ENCODE data around the gene ZNF436. TPM values are rescaled to one million over a fixed set of nuclear protein-coding genes. Genes with fewer than 3 reads are reported as not detected.

Gene ZNF436
- total RNA-seq, 2 donors from 2014 or later = 9.7 to 13.0 TPM

DNA sequence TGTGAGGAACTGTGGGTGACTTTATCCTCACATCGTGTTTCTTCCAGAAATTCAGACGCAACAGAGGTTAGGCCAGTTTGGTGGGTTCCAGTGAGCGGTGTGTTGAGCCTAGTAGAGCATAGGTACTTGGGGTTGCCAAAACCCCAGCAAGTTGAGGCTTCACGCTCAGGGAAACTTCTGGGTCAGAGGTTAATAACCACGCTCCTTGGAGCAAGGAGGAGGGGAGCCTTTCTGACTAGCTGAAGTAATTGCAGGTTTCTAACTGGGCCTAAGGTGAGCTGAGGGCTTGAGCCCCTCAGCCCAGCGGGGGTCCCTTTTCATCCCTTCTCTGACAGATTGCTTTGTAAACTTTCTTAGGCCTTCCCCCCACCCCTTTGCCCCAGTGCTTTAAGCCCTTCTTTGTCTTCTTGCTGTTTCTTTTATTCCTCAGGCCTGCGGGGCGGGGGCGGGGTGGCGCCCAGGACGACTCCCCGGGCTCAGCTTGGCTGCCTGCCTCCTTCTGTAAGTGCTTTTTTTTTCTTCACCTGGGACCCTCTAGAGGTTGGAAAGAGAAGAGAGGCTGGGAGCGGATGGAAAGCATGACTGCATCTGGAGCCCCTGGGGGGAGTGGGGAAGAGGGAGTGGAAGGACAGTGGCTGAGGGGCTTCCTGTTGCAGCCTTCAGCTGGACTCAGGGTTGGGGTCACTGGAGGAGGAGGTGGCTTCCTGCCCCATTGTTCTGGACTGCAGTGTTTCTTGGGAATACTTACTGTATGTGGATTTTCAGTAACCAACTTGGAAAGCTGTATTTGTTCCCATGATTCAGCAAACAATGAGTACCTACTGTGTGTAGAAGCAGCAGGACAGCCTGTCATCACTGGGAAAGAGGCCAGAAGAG, 1.3 kb upstream of the ZNF436 start:
- ATAC-seq (no peak), DNase-seq (no peak)
- intact Hi-C loops (cut with DNase I, micrococcal nuclease) = no loop called here

DNA sequence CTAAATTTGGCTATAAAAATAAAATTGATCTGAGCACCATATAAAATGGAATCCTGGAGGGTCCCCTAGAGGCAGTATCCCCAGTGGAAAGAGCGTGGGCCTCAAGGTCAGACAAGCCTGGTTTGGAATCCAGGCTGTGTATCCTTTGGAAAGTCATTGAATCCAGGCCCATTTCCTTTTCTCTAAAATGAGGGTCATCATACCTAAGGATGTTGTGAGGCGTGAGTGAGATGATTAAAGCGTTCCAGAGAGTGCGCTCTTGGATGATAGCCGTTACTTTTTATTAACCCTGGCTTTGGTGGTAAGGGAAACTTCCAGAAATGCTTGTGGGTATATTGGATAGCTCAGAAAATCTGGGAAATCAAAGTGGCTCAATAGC, 683 bp upstream of the ZNF436 start:
- ATAC-seq (no peak), DNase-seq (no peak)
- intact Hi-C loops (cut with DNase I, micrococcal nuclease) = no loop called here

DNA sequence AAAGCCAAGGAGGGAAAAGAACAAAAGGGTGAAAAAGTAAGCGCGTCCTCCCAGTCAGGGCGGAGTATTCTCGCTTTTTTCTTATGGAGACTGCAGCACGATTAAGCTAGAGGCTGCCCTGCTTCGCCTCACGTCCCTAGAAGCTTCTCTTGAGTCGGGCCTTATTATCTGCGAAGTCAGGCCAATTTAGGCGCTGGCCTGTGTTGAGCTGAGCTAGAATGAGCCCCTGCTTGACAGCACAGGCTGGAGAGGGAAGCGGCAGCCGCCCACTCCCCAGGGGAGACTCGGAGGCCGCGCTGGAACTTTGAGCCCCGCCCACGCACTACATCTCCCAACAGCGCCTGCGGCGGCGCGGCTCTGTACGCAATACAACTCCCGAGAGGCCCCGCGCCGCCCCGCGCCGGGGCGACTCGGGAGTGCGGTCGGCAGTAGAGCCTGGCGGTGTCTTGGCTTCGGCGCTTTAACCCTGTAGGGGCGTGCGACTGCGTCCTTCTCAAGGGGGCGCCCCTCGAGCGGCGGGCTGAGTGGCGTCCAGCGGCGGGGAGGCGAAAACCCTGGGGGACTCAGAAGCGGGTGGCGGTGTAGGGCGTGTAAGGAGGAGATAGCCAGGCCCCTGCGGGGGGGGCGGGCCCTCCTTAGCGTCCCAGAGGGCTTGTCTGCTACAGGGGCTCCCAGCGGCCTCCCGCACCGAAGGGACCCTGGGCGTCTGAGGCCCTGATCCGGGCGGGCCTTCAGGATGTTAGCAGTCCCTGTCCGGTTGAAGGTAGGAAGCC, 888 bp downstream of the ZNF436 start:
- DNase-seq (peak; percentile 90 to 94), ATAC-seq (peak; percentile 78)
- intact Hi-C loops (cut with DNase I, micrococcal nuclease) = no loop called here

DNA sequence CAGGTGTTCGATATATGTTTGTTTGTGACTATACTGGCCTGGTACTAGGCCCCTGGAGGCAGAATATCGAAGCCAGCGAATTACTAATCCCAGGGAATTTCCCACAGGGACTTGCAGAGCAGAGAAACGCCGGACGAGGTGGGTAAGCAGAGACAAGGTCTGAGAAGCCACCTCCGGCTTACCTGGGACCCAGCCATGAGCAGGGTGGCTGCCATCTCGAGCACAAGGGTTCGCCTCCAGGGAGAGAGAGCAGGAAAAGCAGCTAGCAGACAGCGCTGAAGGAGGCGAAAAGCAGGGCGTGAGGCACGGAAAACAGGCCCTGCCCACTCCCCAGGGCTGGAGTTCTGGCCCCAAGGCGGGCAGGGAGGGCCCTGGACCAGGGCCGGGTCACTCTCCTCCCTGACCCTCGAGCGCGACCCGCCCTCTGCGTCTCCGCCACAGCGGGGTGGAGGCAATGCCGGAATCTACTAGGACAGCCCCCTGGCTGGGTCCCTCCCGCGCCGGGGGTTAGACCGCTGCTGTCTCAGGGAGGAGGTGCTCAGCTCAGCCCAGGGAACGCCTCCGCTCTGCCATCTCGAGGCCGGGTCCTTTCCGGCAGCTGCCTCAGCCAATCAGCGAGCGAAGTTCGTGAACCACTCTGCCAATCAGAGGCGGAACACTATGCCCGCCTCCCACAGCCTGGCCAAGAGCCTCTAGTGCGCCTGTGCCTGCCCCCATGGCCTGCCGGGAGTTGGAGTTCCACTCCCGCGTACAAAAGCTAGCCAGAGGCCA, 1.7 kb downstream of the ZNF436 start:
- DNase-seq (peak; percentile 97 to 99), ATAC-seq (peak; percentile 84)
- intact Hi-C loops (cut with DNase I, micrococcal nuclease) = no loop called here

DNA sequence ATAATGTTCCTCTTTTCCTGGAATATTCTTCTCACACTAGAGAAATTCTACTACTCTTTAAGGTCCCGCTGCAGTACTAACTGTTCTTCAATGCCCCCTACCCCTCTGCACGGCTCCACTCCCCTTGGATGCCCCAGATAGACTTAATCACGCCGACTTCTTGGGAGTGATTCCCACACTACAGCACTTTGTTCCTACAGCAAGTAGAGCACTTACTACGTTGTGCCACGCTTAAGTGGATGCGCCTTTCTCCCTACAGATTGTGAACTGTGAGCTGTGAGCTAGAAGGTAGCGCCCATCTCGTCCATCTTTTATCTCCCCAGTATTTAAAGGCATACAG, 2.2 kb downstream of the ZNF436 start:
- DNase-seq (peak in 1 of 2 donors; percentile 31), ATAC-seq (peak; percentile 11)
- intact Hi-C loops (cut with DNase I, micrococcal nuclease) = no loop called here

DNA sequence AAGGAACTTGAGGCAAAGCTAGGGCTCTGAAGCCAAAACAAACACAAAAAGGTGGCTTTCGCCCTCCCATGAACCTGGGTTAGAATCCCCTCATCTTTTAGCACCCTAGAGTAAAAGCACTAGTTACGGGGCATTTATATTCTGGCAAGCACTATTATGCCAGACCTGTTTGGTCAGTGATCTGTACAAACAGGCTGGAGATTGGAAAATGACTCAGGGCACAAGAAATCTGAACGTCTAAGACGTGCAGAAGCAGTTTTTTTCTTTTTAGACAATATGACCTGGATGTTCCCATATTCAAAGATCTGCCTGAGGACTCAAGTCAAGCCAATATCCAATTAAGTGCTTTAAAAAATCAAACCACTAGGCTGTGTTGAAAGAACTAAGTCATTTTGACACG, 3.0 kb downstream of the ZNF436 start:
- DNase-seq (no peak), ATAC-seq (no peak)
- intact Hi-C loops (cut with DNase I, micrococcal nuclease) = no loop called here

DNA sequence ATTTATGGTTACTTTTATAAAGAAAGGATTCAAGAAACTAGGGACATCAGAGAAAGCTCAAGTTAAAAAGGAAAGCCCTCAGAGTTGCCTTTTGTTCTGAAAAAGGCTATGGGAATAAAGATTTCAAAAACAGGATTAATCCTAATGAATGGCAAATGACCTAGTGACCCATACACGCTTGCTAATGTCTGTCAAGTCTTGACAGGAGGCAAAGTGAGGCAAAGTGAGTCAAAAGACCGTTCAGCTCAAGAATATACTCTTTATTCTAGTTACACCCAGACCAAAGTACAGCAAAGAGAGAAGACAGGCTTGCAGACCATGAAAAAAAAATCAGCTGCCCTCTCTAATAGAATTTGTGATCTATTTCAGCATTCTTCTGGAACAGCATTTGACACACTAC, 3.5 kb downstream of the ZNF436 start:
- DNase-seq = no peak
- intact Hi-C loops (cut with DNase I, micrococcal nuclease) = no loop called here
- ATAC-seq = no peak

DNA sequence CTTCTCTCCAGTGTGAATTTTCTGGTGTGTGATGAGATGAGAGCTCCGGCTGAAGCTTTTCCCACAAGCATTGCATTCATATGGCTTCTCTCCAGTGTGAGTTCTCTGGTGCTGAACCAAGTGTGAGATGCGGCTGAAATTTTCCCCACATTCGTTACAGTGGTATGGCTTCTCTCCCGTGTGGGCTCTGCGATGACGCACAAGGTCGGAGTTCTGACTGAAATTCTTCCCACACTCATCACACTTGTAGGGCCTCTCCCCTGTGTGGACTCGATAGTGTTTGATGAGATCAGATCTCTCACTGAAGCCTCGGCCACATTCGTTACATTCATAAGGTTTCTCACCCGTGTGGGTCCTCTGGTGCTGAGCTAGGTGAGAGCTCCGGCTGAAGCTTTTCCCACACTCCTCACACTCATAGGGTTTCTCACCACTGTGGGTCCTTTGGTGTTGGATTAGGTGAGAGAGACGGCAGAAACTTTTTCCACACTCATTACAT, 7.4 kb downstream of the ZNF436 start:
- ATAC-seq = no peak
- intact Hi-C loops (cut with DNase I, micrococcal nuclease) = no loop called here
- no peak for DNase-seq

DNA sequence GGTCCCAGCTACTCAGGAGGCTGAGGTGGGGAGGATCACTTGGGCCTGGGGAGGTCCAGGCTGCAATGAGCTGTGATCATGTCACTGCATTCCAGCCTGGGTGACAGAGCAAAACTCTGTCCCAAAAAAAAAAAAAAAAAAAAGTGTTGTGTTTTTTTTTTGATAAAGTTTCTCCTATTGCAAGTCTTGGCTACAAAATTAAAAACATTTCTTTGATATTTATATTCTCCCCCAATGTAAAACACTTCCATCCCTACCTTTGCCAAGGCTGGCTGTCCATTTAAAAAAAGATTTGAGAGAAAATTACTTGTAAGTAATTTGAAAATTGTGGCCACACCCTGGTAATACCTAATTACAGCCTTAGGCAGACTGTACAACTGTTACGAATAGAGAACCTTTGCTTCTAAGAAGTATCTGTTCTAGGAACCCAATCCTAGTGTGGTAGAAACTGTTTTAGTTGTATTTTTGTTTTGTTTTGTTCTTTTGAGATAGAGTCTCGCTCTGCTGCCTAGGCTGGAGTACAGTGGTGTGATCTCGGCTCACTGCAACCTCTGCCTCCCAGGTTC, 11.2 kb downstream of the ZNF436 start:
- DNase-seq = no peak
- intact Hi-C loops (cut with DNase I, micrococcal nuclease) = no loop called here
- ATAC-seq = no peak

DNA sequence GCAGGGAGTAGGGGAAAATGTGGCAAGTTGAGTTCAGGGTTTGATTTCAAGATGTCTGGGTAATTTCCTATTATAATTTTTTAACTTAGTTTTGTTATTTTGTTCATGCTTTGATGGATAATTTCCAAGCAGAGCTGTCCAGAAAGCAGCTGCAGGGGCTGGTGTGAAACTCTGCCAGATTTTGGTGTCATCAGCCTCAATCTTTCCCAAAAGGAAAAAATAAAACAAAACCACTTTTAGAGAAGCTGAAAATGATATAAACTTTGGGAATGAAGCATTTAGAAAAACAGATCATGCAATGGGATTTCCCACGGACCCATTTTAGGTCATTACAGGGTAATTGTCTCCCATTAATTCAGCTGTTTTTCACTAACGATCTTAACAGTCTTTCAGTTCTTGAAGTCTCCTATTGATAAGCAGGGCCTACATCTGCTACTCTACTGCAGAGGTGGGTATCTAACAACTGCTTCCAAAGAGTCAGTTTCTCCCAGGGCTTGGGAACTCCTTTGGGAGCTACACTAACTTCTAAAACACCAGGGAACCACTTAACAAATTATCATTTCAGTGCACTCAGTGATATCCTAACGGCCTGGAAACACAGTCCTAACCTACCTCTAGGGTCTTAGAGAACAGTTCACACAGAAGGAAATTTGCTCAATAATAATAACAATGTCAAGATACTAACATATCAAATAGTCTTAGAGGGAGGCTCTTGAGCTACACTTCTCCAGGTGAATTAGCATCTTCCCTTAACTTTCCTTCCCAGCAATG, 12.3 kb downstream of the ZNF436 start:
- ATAC-seq (no peak), DNase-seq (no peak)
- intact Hi-C loops (cut with DNase I, micrococcal nuclease) = no loop called here

DNA sequence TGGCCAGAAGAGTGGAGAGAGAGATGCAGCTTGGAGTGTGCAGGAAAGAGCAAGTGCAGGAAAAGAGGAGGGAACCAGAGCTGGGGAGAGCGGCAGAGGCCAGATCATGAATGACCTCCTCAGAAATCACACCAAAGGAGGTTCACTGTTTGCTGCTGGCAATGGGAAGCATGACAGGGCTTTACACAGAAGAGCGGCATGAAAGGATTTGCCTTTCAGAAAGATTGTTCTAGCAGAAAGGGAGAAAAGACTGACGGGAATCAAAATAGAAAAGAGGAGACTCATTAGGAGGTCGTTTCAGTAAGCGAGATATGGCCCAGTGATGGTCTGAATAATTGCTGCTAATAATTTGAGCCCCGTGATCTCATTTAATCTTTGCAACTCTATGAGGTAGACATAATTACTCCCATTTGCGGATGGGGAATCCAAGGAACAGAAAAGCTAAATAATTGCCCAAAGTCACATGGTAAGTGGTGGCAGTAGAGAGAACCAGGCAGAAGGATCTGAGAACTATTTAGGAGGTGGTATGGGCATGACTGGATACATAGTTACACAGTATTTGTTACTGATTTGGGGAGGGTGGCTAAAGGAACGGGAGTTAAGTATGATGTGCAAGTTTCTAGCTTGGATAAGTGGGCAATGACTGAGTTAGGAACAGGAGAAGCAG, 13.0 kb downstream of the ZNF436 start:
- ATAC-seq (no peak), DNase-seq (no peak)
- intact Hi-C loops (cut with DNase I, micrococcal nuclease) = no loop called here

DNA sequence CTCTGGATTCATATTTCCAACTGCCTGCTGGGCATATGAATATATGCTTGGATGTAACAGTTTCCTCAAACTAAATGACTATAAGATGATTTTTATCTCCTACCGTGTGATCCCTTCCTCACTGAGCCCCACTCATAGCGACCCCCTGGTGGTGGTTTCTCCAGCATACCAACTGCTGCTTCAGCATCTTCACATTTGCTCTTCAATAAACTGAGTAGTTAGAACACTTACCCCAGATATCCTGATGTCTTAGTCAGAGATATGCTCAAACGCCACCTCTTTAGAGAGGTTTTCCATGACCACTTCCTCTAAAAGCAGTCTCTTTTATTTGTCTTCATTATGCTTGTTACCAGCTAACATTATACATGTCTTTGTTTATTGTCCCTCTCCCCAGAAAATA, 15.4 kb downstream of the ZNF436 start:
- no peak for ATAC-seq
- intact Hi-C loops (cut with DNase I, micrococcal nuclease) = no loop called here
- DNase-seq = no peak

DNA sequence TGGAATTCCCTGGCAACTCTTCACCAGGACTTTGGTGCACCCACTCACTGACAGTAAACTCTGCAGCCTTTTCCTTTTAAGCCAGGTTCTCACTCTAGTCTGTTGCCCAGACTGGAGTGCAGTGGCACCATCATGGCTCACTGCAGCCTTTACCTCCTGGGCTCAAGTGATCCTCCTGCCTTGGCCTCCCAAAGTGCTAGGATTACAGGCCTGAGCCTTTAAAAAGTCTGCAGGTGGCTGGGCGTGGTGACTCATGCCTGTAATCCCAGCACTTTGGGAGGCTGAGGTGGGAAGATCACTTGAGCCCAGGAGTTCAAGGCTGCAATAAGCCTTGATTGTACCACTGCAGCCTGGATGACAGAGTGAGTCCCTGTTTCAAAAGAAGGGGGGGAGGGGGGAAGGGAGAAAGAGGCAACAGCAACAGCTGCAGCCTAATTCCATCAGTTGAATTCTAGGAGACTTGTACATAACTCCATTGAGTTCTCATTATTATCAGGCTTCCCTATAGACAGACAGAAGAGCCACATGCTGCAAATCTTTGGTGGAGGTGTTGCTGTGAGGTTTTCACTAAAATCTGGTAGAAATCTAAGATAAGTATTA, 17.4 kb downstream of the ZNF436 start:
- intact Hi-C loops (cut with DNase I, micrococcal nuclease) = no loop called here
- DNase-seq (no peak), ATAC-seq (no peak)

DNA sequence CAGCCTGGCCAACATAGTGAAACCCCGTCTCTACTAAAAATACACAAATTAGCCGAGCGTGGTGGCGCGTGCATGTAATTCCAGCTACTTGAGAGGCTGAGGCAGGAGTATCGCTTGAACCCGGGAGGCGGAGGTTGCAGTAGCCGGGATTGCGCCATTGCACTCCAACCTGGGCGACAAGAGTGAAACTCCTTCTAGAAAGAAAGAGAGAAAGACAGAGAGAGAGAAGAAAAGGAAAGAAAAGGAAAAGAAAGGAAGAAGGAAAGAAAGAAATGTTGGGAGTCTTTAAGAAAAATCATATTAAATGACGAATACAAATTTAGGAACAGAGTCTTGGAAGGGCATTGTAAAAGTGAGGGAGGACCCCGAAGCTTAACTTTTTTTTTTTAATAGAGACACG, 23.7 kb downstream of the ZNF436 start:
- DNase-seq = no peak
- intact Hi-C loops (cut with DNase I, micrococcal nuclease) = no loop called here
- no peak for ATAC-seq

DNA sequence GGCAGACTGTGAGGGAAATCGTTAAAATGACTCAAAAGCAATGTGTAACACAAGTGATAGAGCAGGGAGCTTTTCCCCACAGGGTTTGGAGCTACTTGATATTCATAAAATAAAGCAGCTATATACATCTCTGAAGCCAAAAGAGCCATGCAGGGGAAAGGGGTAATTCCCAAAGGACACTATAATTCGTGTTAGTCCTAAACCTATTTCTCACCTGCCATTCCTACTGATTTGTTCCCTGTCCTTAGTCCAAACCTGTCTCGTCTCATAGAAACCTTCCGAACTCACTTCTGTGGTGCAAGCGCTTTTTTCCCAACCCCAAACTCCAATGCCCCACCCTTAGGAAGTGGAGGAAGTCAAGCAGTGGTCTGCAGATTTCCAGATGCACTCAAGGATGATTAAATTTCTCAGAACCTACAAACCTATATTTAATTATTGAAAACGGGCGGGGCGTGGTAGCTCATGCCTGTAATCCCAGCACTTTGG, 24.6 kb downstream of the ZNF436 start:
- no peak for ATAC-seq
- peak in 1 of 2 donors; percentile 14 for DNase-seq
- intact Hi-C loops (cut with DNase I, micrococcal nuclease) = no loop called here

DNA sequence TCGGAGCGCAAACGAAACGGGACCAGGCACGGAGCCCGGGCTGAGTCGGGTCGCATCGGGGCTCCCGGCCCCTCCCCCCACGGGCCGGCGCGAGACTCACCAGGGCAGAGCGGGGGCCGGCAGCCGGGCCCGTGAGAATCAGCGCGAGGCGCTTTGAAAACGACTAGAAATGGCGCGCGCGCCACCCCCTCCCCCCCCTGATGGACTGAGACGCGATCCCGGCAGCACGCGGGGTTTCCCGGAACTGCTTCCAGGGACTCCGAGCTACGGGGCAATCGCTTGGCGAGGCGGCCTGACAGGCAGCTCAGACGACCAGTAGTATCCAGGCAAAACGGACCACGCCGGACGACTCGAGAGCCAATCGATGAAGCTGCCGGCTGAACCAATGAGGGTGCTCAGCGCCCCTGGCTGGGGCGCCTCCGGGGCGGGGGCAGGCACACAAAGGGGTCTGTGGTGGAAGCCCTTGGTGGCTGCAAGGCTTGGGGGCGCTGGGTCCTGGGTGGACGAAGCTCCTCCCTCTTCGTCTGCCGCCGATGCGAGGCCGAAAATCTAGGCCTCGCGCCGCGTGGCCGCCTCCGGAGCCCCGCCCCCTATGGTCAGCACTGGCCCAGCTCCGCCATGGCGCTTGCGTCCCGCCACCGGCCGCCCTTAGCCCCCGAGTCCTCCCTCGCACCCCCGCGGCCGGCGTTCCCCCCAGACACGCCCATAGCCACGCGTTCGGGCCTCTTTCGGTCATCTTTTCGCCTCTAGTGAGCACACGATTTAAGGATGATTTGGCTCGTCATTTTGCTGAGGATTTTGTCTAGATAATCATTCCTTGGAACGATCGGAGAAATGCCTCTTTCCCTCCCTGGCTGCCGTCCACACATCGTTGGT, 25.3 kb downstream of the ZNF436 start, which contains the start of gene HNRNPR:
Gene HNRNPR, minus strand, starts transcription at position 174 of the 876 bp plus-strand sequence. CDS start 3,276 bp downstream, outside the sequence.
- intact Hi-C loops (cut with DNase I, micrococcal nuclease) = no loop called here
- DNase-seq (peak; percentile 100), ATAC-seq (peak; percentile 92)
